ENCODE measurements around the gene RNU7-1.

DNA sequence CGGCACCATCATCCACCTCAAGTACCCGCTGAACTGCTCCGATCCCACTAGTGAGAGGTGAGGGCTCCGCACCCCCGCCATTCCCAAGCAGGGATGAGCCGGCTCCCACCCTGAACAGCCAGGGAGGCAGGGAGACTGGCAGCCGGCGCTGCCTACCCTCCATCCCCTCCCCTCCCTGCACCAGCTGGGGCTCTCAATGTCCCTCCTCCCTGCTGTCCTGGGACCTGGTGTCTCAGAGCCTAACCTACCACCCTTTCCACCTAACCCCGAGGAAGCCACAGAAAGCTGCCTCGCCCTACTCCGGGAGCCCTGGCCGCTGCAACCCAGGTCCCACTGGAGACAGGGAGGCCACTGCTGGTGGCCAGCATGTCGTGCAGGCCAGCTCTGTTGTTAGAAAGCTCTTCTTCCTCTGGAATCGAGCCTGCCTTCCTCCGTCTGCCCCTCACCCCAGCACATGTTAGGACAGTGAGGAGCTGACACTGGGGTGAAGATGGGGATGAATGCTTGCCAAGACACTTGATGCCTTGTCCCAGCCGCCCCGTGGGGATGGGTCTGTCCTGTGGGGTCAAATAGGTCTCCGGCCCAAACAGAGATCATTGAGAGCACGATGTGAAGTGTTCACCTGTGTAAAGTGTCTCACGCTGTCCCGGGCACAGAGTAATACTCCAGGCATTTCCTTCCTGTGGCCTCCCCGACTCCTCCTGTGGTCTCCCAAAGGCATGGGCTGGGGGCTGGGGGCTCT is 8.7 kb downstream of the RNU7-1 start:
- TF ChIP-seq, protein P1, sequence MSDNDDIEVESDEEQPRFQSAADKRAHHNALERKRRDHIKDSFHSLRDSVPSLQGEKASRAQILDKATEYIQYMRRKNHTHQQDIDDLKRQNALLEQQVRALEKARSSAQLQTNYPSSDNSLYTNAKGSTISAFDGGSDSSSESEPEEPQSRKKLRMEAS (IDR thresholded peaks at IDR 0.05; ENCODE audit: low read depth, low read length) = no peak
- TF ChIP-seq ATF7 (IDR thresholded peaks at IDR 0.05; ENCODE audit: low read depth) = no peak

Data from GM12878 (cell line).